ENCODE results near the gene MYH15.

MYH15 gene

GRCh38 chr3:108471426-108471825 is 39.0 kb downstream of the MYH15 start:
- no peak for DNase-seq (ENCODE audit: low read depth)

- DNase-seq (ENCODE audit: low read depth): no peak
Observed at GRCh38 chr3:108469126-108469525, 41.3 kb downstream of the MYH15 start.

- no peak for DNase-seq (ENCODE audit: low read depth)
Observed at GRCh38 chr3:108468577-108468976, 41.8 kb downstream of the MYH15 start.

- DNase-seq (ENCODE audit: low read depth): no peak
Observed at GRCh38 chr3:108462899-108463298, 47.5 kb downstream of the MYH15 start.

GRCh38 chr3:108461661-108462111 is 48.7 kb downstream of the MYH15 start:
- DNase-seq (ENCODE audit: low read depth): no peak

GRCh38 chr3:108459225-108459624 is 51.2 kb downstream of the MYH15 start:
- DNase-seq (ENCODE audit: low read depth): no peak

DNA sequence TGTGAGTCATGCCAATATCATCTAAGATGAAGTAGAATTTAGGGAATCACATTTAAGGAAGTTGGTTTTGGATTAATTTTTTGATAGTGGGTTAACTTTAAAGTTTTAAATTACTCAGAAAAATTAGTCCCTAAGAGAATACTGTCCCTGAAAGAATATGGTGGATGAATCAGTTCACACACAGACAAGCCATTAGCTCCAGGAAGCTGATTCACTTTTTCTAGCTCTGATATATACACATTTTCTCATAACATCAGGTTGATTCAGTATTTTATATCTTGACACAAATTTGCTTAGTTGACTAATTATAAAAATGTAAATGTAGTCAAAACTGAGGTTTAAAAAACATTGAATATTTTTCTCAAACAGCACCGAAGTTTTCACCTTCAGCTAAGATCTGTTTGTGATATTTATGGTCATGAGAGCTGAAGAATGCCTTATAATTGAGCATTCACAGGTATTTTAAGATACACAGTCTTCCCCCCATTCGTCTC is 55.1 kb downstream of the MYH15 start:
- DNase-seq (ENCODE audit: low read depth): no peak

DNA sequence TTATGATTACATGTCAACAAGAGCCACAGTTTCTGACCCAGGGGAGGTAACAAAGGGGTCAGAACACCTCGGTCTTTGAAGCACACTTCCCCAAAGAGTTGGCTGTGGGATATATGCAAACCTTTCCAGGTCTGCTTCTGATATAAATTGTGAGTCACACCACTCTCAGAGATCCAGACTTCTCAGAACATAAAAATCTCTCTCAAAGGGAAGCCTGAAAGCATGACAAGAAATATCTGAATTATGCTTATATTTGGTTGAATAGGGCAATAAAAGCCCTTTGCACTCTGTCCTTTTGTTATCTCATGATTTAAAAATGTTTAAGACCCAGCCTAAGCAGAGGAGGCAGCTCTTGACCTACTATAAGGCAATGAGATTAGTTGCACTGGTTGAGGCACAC is 56.8 kb downstream of the MYH15 start:
- DNase-seq (ENCODE audit: low read depth): no peak

DNA sequence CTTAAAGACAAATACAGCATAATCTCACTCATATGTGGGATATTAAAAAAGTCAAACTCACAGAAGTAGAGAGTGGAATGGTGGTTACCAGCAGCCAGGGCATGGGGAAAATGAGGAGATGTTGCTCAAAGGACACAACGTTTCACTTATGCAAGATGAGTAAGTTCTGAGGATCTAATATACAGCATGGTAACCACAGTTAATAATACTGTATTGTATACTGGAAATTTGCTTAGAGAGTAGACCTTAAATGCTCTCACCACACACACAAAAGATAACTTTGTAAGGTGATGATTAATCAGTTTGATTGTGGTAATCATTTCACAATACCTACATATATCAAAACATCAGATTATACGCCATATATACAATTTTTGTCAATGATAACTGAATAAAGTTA is 60.0 kb downstream of the MYH15 start:
- no peak for DNase-seq (ENCODE audit: low read depth)

DNA sequence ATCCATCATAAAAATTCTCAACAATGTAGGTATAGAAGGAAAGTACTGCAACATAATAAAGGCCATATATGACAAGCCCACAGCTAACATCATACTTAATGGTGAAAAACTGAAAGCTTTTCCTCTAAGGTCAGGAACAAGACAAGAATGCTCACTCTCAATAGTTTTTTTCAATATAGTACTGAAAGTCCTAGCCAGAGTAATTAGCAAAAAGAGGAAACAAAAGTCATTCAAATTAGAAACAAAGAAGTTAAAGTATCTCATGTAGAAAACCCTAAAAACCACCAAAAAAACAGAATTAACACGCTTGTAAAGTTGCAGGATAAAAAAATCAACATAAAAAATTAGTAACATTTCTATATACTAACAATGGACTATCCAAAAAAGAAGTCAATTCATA is 61.8 kb downstream of the MYH15 start:
- DNase-seq (ENCODE audit: low read depth): no peak

GRCh38 chr3:108447096-108447847 is 63.1 kb downstream of the MYH15 start:
- DNase-seq (ENCODE audit: low read depth): no peak

DNA sequence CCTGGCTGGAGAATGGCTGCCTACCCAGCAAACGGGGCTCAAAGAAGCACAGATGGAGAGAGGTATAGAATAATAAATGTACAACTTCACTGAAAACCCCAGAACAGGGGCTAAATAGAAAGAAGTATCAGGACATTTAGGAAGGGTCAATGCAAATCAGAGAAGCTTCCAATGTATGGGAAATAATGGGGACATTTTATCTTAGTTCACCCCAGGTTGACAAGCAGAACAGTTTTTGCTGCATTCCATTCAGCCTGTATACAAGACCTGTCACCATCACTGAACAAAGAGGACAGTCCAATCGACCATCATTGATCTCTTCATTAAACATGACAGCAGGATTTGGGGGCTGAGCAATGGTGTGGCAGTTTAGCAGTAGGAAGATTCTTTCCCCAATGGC is 68.1 kb downstream of the MYH15 start:
- DNase-seq (ENCODE audit: low read depth): no peak

DNA sequence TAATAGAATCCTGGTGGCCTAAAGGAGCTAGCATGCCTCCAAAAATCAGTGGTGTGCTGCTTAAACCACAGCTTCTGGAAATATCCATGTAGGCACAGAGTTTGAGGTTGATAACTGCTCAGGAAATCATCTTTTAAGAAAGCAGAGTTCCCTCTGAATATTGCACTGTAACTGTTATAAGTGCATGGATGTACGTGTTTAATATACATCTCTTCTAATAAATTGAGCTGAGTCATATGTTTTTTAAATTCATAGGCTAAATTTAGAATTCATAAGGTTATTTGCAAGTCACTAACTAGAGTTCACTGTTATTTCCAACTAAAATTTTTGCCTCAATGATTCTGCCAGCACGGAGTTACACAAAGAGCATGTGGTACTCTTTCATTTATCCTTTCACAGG is 68.9 kb downstream of the MYH15 start:
- DNase-seq (ENCODE audit: low read depth): no peak

- DNase-seq (ENCODE audit: low read depth): no peak
Observed at GRCh38 chr3:108441071-108441507, 69.3 kb downstream of the MYH15 start.

- no peak for DNase-seq (ENCODE audit: low read depth)
Observed at GRCh38 chr3:108438542-108438941, 71.9 kb downstream of the MYH15 start.

- no peak for DNase-seq (ENCODE audit: low read depth)
Observed at GRCh38 chr3:108437439-108437838, 73.0 kb downstream of the MYH15 start.

DNA sequence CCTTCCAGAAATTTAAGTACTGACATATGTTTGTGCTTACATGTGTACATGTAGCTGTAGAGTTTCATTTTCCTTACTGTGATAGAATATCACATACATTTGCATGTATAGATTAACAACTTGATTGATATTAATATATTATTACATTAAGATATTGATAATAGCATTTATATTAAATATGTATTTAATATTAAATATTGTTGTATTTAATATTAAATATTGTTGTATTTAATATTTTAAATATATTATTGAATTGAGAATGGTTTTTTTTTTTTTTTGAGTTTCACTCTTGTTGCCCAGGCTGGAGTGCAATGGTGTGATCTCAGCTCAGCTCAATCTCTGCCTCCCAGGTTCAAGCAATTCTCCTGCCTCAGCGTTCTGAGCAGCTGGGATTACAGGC is 76.5 kb downstream of the MYH15 start:
- DNase-seq (ENCODE audit: low read depth): no peak

DNA sequence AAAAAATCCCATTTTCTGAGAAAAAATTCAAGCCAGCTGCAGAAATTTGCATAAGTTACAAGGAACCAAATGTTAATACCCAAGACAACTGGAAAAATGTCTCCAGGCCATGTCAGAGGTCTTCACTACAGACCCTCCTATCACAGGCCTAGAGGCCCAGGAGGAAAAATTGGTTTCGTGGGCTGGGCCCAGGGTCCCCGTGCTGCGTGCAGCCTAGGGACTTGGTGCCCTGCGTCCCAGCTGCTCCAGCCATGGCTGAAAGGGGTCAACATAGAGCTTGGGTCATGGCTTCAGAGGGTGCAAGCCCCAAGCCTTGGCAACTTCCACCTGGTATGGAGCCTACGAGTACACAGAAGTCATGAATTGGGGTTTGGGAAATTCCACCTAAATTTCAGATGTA is 78.0 kb downstream of the MYH15 start:
- no peak for DNase-seq (ENCODE audit: low read depth)

DNA sequence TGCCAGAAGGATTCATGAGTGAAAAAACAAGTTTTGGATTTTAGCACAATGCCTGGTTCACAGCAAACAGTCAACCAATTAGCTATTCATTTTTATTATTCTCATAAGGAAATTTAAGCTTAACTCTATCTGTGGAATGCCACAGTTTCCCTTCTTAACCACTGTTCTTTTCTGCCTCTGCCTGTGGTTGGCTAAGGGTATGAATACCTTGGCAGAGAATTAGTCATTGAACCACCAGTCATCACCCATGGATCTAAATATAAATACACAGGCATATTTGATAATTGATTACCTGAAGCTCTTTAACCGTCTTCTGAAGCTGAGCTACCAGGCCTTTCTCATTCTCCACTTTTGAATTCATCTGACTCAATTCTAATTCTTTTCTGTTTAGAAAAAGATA is 79.9 kb downstream of the MYH15 start:
- no peak for DNase-seq (ENCODE audit: low read depth)

- DNase-seq (ENCODE audit: low read depth): no peak
Observed at GRCh38 chr3:108428586-108428985, 81.8 kb downstream of the MYH15 start.

DNA sequence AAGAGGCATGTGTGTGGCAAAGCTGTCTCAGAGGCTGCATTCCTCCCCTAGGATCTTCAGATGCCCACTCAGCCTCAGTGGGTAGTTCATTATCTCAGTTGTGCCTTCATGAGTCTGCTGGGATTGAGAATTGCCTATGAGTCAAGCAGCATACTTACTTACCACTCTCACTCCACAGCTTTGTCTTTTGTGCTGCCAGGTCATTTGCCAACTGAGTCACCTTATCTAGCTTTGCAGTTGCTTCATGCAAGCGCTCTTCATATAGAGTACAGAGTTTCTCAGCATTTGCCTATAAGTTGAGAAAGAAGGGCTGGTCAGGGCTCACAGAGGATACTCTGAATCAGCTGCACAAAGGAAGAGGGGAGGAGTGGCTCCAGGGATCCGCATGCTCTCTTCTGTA is 89.5 kb downstream of the MYH15 start:
- no peak for DNase-seq (ENCODE audit: low read depth)

DNA sequence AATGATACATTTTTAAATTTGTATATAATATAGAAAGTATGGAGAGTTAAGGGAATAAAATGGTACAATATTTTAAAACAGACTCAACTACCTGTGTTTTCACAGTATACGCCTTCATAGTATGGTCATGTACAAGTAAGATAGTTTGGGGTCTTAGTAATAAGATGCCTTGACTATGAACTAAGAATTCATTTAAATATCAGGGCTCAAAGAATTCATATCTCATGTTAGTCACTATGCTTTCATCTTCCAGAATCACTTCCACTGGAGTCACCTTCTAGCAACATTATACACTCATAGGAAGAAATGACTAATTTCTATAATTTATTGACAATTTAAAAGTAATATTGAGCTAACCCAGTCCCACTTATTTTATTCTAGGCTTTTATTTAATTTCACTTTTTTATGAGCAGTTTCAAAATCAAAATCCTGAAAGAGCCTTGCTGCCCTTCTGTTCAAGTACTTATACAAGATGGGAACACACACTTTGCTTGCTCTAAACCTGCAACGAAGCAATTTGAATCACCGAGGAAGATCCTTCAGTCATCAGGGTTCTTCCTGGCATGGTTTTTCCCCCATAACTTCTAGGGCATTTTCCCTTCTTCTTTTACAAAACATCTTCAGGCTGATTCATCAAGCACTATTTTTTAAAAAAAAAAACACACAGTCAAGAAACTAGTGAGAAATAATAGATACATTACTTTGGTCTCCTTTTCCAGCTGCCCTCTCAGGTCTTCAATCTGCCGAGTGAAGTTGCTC is 94.1 kb downstream of the MYH15 start:
- no peak for DNase-seq (ENCODE audit: low read depth)

DNA sequence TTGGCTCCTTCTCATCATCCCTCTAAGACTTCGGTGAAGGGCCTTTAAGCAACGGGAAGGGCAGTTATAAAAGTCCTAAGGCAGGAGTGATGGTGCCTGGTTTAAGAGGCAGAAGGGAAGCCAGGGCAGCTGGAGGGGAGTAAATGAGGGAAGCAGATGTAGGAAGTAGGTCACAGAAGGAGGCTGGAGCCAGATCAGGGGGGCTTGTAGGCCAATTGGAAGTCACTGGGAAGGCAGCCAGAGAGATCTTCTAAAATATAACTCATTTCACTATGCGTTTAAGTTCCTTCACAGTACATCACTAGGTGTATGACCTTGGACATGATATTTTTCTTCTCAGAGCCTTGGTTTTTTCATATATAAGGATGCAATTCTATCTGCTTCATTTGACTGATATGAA is 94.7 kb downstream of the MYH15 start:
- no peak for DNase-seq (ENCODE audit: low read depth)

Measured in stimulated activated CD8-positive, alpha-beta memory T cell treated with anti-CD3 and anti-CD28 coated beads, Interleukin-12 subunit alpha, Interleukin-12 subunit beta, amount 100 ng/mL, for 4 hours (primary cell).